Glomerular visceral epithelial cell (primary cell): ENCODE data around the gene RPL34.

ENCODE experiments used
- DNase-seq: peaks from one replicate; pipeline ENCODE4 v3.0.0-alpha.2; 2016; ENCODE audit errors: extremely low spot score

The RPL34 gene

DNA sequence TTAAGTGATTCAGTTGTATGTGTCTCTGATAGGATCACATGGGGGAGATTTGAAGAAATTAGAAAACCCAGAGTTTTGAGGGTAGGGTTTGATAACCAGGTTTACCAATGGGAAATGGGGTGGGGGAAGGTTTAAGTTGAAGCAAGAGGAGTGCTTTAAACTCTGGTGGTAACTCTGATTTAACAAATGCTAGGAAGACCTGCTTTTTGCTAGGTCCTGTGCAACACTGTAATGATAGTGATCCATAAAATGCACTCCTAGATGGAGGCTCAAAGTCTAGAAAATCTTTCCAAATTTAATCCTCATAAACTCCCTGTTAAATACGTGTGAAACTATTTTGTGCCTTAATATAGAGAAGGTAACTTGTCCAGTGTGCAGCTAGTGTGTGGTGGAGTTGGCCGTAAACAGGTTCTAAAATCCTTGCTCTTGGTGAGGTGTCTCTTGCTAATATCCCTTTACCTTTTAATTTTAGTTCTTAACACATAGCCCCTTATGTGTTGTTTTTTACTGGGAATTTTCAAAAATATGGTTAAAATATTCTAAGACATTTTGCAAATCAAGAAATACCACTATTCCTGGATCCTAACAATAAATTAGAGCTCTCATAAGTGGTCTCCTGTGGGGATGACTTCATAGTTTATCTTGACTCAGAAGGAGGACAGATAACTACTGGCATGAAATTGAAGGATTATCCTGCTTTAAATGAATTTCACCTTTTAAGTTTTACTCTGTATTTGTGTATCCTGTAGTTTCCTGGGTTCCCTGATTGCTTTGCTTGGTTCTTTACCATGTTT lies 4.1 kb downstream of the RPL34 start:
- DNase-seq: no peak

DNA sequence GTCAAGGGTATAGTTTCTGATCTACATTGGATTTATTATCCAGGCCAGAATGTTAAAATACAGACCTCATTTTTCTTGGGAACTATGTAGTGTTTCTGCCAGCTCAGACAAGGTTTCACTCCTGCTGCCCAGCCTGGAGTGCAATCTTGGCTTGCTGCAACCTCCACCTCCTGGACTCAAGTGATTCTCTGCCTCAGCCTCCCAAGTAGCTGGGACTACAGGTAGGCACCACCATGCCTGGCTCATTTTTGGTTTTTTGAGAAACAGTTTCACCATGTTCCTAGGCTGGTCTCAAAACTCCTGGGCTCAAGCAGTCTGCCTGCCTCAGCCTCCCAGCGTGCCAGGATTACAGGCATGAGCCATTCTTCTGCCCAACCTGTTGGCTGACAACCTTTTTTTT lies 5.7 kb downstream of the RPL34 start:
- DNase-seq: no peak

DNA sequence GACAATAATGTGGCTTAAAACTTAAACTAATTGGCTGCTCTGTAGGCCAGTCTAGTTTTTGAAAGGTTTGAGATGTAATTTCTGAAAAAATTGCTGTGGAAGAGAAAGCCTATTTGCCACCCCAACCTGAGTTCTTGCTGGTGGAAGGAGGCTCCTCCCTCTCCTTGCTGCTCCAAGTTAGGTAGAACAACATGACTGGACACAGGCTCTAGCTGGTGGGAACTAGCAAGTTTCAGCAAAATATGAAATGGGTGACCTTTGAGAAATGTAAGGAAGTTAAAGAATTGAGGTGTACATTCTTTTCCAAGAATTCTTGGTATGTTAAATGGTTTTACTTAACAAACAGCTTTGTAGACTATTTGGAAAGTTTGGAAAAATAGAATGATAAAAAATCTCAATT lies 8.0 kb downstream of the RPL34 start:
- DNase-seq: no peak

DNA sequence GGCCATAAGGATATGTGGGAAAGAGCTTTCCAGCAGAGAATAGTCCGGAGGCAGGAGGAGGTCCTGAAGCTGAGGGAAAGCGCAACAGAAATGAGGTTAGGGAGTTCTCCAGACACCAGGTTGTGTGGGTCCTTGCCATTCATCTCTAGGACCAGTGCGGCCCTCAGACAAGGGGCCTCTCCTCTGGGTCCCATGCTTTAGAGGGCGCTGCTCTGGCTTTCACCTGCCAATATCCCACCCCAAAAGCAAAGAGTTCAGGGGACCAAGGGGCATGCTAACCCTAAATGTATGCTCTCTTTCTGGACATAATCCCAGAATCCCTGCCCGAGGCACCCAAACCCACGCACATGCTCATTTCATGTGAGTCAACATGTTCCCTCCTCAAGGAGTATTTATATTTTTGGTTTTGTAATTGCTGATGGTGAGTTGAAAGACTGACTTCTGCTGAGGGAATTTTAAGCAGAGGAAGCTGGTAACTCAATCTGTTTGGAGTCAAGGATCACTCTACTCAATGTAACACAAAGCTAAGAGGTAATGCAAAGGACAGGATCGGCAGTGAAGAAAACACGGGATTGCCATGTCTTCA lies 14.8 kb downstream of the RPL34 start:
- DNase-seq: no peak

DNA sequence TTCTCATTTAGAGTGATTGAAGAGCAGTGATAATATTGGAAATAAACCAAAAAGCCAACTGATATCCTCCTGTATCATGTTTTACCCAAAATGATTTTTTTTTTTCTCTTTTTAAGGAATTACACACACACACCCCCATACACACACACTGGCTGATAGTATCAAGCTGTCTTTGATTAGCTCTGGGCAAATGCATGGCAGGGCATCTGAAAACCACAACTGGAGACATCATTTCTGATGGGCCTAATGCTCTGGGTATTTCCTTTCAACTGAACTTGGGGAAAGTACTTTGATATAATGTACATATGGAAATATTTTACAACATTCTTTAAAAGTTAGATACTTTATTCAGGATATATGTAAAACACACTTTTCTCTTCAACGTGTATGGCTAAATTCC lies 15.9 kb downstream of the RPL34 start:
- DNase-seq: no peak

DNA sequence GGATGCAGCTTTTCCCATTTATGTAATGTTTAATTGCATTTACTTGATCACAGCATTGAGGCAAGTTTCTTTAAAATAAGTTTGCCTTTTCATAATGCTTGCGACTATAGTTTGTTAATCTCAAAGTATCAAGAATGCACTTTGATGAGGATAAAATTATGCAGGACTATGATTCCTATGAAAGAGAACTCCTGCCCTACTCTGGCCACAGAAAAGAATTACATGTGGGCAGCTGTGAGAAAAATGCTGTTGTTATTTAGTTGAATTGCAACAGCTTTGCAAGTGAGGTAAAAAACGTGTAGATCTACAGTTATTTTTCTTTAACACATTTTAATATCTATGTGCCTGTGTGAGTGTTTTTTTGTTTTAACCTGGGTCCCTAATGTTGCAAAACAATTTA lies 17.5 kb downstream of the RPL34 start:
- no peak for DNase-seq

DNA sequence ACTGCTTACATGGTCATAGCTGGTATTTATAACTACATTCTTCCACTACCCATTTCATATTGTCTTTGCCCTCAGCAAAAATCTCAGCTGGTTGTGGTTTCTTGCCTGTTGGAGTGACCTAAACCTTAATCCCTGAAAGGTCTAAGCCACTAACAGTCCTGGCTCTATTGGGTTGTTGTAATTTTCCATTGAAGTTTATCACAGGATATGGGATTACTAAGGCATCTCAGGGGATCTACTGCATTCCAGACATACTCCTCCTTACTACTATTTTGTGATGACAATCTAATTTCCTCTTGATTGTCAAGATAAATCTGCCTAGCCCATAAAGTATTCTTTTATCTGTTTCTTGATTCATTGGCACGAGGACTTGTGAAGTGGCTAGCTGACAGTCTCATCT lies 23.9 kb downstream of the RPL34 start:
- peak; percentile 44 for DNase-seq

DNA sequence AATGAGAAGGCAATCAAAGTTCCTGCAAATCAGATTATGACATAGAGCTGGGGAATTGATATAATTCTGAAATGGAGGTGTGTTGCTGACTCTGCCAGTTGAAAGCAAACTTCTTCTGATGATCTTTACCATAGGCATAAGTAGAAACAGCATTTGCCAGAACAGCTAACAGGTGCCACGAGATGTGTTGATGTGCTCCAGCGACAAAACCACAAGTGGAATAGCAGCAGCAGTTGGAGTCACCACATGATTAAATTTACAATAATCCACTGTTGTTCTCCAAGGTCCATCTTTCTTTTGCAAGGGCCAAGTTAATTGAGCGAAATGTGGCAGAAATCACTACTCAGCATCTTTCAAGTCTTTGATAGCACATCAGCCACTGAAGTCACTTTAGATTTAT lies 26.3 kb downstream of the RPL34 start:
- DNase-seq: no peak

DNA sequence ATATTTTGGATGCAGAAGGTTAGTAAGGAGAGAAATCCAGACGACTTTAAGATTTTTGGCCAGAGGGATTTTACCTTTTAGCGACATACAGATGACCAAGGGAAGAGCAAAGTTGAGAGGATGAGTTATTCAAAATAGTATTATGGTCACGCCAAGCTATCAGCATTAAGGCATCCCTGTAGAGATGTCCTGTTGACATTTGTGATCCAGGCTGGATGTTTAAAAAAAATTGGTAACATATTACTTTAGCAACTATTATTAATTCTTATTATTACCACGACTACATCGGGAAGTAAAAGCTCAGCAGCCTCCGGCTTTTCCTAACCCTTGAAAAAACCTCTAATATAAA lies 29.5 kb downstream of the RPL34 start:
- DNase-seq: no peak

DNA sequence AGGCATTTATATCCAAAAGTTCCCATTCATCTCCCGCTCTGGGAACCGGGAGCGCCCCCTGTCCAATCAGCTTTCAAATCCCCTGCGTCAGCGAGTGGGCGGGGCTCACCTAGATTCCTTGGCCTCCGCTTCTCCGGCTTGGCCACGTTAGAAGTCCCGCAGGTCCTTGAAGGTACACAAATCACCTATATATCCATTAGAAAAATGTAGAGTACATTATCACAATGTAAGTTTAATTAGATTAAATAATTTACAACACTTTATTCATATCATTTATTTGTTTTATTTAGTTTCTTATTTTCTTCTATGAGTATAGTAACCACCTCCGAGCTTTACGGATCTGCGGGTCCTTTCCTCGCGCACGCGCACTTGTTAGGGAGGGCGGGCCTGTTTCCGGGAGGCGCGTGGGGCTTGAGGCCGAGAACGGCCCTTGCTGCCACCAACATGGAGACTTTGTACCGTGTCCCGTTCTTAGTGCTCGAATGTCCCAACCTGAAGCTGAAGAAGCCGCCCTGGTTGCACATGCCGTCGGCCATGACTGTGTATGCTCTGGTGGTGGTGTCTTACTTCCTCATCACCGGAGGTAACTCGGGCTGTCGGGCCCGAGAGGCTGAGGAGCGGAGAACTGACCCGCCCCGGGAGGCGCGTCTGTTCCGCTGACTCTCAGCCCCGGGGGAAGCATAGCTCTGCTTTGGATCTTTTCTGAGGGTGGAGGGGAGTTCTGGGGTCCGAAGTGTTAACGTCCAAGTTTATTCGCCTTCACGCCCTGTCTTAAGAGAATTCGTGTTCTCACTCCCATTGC lies 30.0 kb downstream of the RPL34 start, which contains the start of gene OSTC:
TSS of gene OSTC (plus strand) at position 388 of the 802 bp plus-strand sequence. CDS start at position 445, 57 bp downstream.
- DNase-seq: peak; percentile 95

DNA sequence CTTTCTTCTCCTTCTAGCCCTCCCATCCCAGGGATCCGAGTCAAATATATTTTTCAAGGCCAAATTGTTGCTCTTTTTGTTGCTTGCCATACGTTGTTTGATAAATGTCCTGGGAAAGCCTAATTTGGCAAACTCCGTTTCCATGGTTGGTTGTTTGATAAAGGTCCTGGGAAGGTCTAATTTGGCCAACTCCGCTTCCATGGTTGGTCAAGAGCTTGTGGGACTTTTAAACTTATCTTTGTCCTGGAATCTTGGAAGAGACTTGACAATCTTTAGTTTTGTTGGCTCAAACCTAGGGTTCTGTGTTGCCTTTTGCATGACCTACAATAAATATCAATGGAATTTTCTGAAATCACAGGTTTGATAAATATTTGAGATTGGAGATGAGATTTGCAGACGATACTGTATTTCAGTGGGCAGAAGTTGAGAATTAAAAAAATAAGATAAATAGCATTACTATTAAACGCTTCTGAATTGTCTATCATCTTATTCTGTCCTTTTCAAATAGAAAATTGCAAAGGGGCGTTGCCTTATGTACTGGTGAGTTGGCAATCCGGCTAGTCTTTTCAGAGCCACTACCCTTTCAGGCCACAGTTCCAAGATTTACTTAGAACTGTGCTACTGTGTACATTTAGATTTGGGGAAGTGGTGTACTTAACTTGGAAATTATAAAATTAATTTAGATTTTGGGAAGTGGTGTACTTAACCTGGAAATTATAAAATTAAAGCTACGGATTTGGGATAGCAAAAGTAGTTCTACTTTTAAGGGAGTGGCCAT lies 30.8 kb downstream of the RPL34 start:
- DNase-seq: peak; percentile 30

DNA sequence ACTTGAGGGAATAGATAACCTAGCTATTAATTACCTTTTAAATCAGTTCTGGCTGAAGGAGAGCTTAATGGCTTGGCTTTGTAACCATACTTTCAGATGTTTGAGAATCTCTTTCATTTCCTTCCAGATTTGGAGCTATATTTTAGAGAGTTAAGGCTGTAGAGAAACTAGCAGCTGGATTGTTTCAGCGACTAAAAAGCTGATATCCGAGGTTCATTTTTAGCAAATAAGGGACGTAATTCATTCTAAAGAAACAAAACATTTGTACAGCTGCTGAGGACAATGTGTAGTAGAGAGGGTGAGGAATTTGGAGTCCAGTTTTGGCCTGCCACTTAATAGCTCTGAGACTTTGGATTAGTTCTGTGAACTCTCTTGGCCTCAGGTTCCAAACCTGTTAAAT lies 42.3 kb downstream of the RPL34 start:
- DNase-seq: no peak

DNA sequence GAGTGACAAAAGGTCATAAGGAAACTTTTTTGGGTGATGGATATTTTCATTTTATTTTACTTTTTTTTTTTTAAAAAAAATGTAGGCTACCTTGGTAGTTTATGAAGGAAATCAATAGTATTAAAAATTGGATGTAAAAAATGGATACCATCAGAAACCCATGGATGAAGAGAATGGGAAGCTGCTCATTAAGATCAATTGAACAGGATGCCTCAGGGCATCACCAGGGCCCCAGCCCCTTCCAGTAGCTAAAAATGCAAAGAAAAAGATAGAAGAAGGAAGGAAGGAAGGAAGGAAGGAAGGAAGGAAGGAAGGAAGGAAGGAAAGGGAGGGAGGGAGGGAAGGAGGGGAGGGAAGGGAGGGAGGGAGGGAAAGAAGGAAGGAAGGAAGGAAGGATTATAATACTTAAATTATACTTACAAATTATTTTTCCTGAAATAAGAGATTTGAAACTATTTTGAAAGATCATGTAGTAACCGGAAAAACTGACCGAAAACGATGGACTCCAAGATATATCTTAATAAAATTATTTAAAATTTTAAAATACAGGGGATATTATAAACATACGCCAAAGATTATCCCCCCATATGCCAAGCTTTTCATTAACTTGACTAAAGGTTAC lies 54.1 kb downstream of the RPL34 start:
- no peak for DNase-seq
